ENCODE data around the gene DIAPH3. TPM values are rescaled to one million over a fixed set of nuclear protein-coding genes. Genes with fewer than 3 reads are reported as not detected.

Gene DIAPH3
- total and polyA plus RNA-seq, 2 of the 8 experiments (the other 6 are each of a cell fraction or from before 2014, with no cell fraction given) = 8.0 to 30.8 TPM

- no peak overlapping the region for H3K27ac ChIP-seq (ENCODE audit: low read depth, low read length)
- no peak overlapping the region for H3K56ac ChIP-seq (replicated peaks; ENCODE audit: insufficient read length, low read depth, low read length)
- H4K8ac ChIP-seq (ENCODE audit: extremely low read depth, insufficient read depth, low read length) = no peak overlapping the region
- no peak overlapping the region for H3K4ac ChIP-seq (replicated peaks; ENCODE audit: insufficient read length, low read depth, low read length)
- no peaks in the 10 kb centered on the region for H3K4me1 ChIP-seq (replicated peaks in 1 of 4; ENCODE audit: control insufficient read depth in 3 of 4, insufficient read depth in 4 of 4, low read length in 3 of 4)
- H2BK15ac ChIP-seq (ENCODE audit: low read length) = no peak overlapping the region
- no peak overlapping the region for H4K5ac ChIP-seq (ENCODE audit: insufficient read length, low read depth, low read length)
- H2AK5ac ChIP-seq (ENCODE audit: low read depth, low read length) = no peak overlapping the region
- H2AFZ ChIP-seq (ENCODE audit: low read length) = no peak overlapping the region
- H3K23me2 ChIP-seq (ENCODE audit: low read depth, low read length) = no peaks in the 10 kb centered on the region
- H3K79me1 ChIP-seq (ENCODE audit: low read depth, low read length) = no peaks in the 10 kb centered on the region
- no peak for DNase-seq (ENCODE audit: low read depth in 1 of 2, low spot score in 2 of 2)
- no peak overlapping the region for H3K14ac ChIP-seq (ENCODE audit: insufficient read length)
- H3K79me2 ChIP-seq (ENCODE audit: control insufficient read depth in 1 of 2, insufficient read depth in 2 of 2, low read length in 2 of 2) = no peaks in the 10 kb centered on the region
- ChIA-PET POLR2A (ENCODE audit: partially characterized antibody) (no interaction called here), CTCF (ENCODE audit: partially characterized antibody) (no interaction called here)
- no peak overlapping the region for H3K9ac ChIP-seq (replicated peaks in 1 of 4; ENCODE audit: extremely low read depth in 1 of 4, low read depth in 3 of 4, low read length in 3 of 4)
- H2BK120ac ChIP-seq (replicated peaks; ENCODE audit: low read depth, low read length) = no peak overlapping the region
- H2BK12ac ChIP-seq (ENCODE audit: low read depth, low read length) = no peak overlapping the region
- H3K27me3 ChIP-seq (replicated peaks in 1 of 4; ENCODE audit: control insufficient read depth in 3 of 4, extremely low read depth in 1 of 4, insufficient read depth in 3 of 4, low read length in 3 of 4) = no peaks in the 10 kb centered on the region
- H3K9me3 ChIP-seq (ENCODE audit: insufficient read depth in 2 of 2, low read depth in 1 of 2, low read length in 1 of 2) = no peaks in the 10 kb centered on the region
- H4K20me1 ChIP-seq (replicated peaks in 1 of 2; ENCODE audit: control insufficient read depth in 1 of 2, insufficient read depth in 2 of 2, low read length in 2 of 2) = no peaks in the 10 kb centered on the region
- H4K91ac ChIP-seq (replicated peaks; ENCODE audit: insufficient read length, low read length) = no peak overlapping the region
- peak; percentile 39 for FAIRE-seq
- H3K18ac ChIP-seq (ENCODE audit: extremely low read depth, low read length) = no peak overlapping the region
- no peaks in the 10 kb centered on the region for H3K36me3 ChIP-seq (ENCODE audit: control insufficient read depth in 2 of 4, insufficient read depth in 4 of 4, low read length in 3 of 4)
- H3K4me2 ChIP-seq (ENCODE audit: insufficient read depth in 1 of 2, low read depth in 2 of 2, low read length in 2 of 2) = no peak overlapping the region
- H2BK20ac ChIP-seq (ENCODE audit: low read length) = no peak overlapping the region
- no peak overlapping the region for H2BK5ac ChIP-seq (ENCODE audit: low read depth, low read length)
- H3K23ac ChIP-seq (ENCODE audit: insufficient read length) = no peak overlapping the region
- no peak overlapping the region for H3K4me3 ChIP-seq (ENCODE audit: extremely low read depth in 1 of 4, insufficient read depth in 2 of 4, low read depth in 3 of 4, low read length in 4 of 4)
- TF ChIP-seq POLR2AphosphoS5 (IDR thresholded peaks at IDR 0.05; ENCODE audit: low read depth, low read length) (no peak), RAD21 (IDR thresholded peaks at IDR 0.05 in 1 of 2, conservative IDR thresholded peaks at IDR 0.05 in 1 of 2; ENCODE audit: low read depth in 2 of 2, low read length in 2 of 2) (no peak), ZNF274 (IDR thresholded peaks at IDR 0.05; ENCODE audit: borderline replicate concordance, extremely low read depth, low read length) (no peak), CTCF (IDR thresholded peaks at IDR 0.05; ENCODE audit: control extremely low read depth in 1 of 3, insufficient read depth in 1 of 3, low read depth in 1 of 3, low read length in 3 of 3) (no peak), POLR2A (IDR thresholded peaks at IDR 0.05; ENCODE audit: control extremely low read depth in 1 of 2, low read depth in 2 of 2, low read length in 2 of 2) (no peak), CBX8 (IDR thresholded peaks at IDR 0.05; ENCODE audit: borderline replicate concordance, low read depth, low read length) (no peak), CHD2 (IDR thresholded peaks at IDR 0.05; ENCODE audit: low read length) (no peak), MAX (IDR thresholded peaks at IDR 0.05) (no peak), FOSL1 (IDR thresholded peaks at IDR 0.05; ENCODE audit: insufficient read depth, low read depth, low read length) (no peak), USF2 (IDR thresholded peaks at IDR 0.05; ENCODE audit: low read length) (no peak), JUN (IDR thresholded peaks at IDR 0.05; ENCODE audit: low read depth, low read length) (no peak), PHF8 (conservative IDR thresholded peaks at IDR 0.05; ENCODE audit: low read depth, low read length) (no peak)
Measured at GRCh38 chr13:59963383-59963782, 200.3 kb downstream of the DIAPH3 start.

All from H1 (cell line).